Mesendoderm (in vitro differentiated cells): ENCODE measurements around the gene GPR143.

ENCODE experiments used
- DNase-seq: peaks from one replicate; pipeline ENCODE4 v3.0.0; 2013
- H2AK5ac ChIP-seq: 2 replicates; pipeline ENCODE4 v1.6.1; 2013; ENCODE audit warnings: low read length, inconsistent platforms
- H2BK120ac ChIP-seq: 2 replicates; pipeline ENCODE4 v1.6.1; 2013; ENCODE audit warnings: low read depth, mild to moderate bottlenecking, low read length, moderate library complexity, mixed read lengths
- H2BK15ac ChIP-seq: replicated peaks from 2 replicates; pipeline ENCODE4 v1.6.1; 2013; ENCODE audit warnings: low read depth, mild to moderate bottlenecking, moderate library complexity
- H2BK5ac ChIP-seq: 2 replicates; pipeline ENCODE4 v1.6.1; 2013; ENCODE audit warnings: low read length, inconsistent platforms
- H3K18ac ChIP-seq: 2 replicates; pipeline ENCODE4 v1.6.1; 2013; ENCODE audit warnings: mild to moderate bottlenecking, low read length, mixed read lengths
- H3K23ac ChIP-seq: one replicate; pipeline ENCODE4 v1.6.1; 2013; ENCODE audit warnings: low read length
- H3K27ac ChIP-seq: 2 replicates; pipeline ENCODE4 v1.5.1; 2013; ENCODE audit warnings: low read depth, mild to moderate bottlenecking, inconsistent platforms, low read length, moderate library complexity
- H3K27me3 ChIP-seq: 2 replicates; pipeline ENCODE4 v1.6.1; 2013; ENCODE audit warnings: low read length, control low read depth, mild to moderate bottlenecking, inconsistent platforms; ENCODE audit not compliant: insufficient read depth, poor library complexity
- H3K36me3 ChIP-seq: 2 replicates; pipeline ENCODE4 v1.6.1; 2013; ENCODE audit warnings: low read length, inconsistent platforms; ENCODE audit not compliant: control insufficient read depth, insufficient read depth
- H3K4ac ChIP-seq: one replicate; pipeline ENCODE4 v1.6.1; 2013; ENCODE audit warnings: low read depth, mild to moderate bottlenecking, low read length, moderate library complexity
- H3K4me1 ChIP-seq: 2 replicates; pipeline ENCODE4 v1.6.1; 2013; ENCODE audit warnings: low read depth, low read length, inconsistent platforms; ENCODE audit not compliant: control insufficient read depth
- H3K4me2 ChIP-seq: 2 replicates; pipeline ENCODE4 v1.6.1; 2013; ENCODE audit warnings: low read length
- H3K4me3 ChIP-seq: 2 replicates; pipeline ENCODE4 v1.5.1; 2013; ENCODE audit warnings: mild to moderate bottlenecking, low read length
- H3K56ac ChIP-seq: one replicate; pipeline ENCODE4 v1.6.1; 2013; ENCODE audit warnings: low read length
- H3K79me1 ChIP-seq: 2 replicates; pipeline ENCODE4 v1.6.1; 2013; ENCODE audit warnings: low read length, inconsistent platforms
- H3K79me2 ChIP-seq: 2 replicates; pipeline ENCODE4 v1.6.1; 2013; ENCODE audit warnings: mild to moderate bottlenecking, low read length; ENCODE audit not compliant: control insufficient read depth, insufficient read depth
- H3K9ac ChIP-seq: 2 replicates; pipeline ENCODE4 v1.6.1; 2013; ENCODE audit warnings: low read length, inconsistent platforms
- H4K5ac ChIP-seq: one replicate; pipeline ENCODE4 v1.6.1; 2013; ENCODE audit warnings: low read length
- H4K8ac ChIP-seq: one replicate; pipeline ENCODE4 v1.6.1; 2013; ENCODE audit warnings: low read depth, mild to moderate bottlenecking, control low read depth, low read length, moderate library complexity
- WGBS: extraction: QIAGEN DNeasy Blood & Tissue Kit; methylation state at CpG from one replicate; pipeline ENCODE4 v1.1.7; 2013; ENCODE audit warnings: low lambda C conversion rate, missing lambda C conversion rate; ENCODE audit not compliant: insufficient coverage; ENCODE audit errors: extremely low coverage; 5-methylcytosine and 5-hydroxymethylcytosine counted together

The GPR143 gene

GRCh38 chrX:9747644-9748043, 18.0 kb downstream of the GPR143 start:
- Histone ChIP-seq H3K27me3 (no peaks in the 10 kb centered on the region), H3K79me2 (no peaks in the 10 kb centered on the region), H3K56ac (no peak overlapping the region), H2AK5ac (no peak overlapping the region), H2BK120ac (no peak overlapping the region), H3K36me3 (no peaks in the 10 kb centered on the region), H3K4me3 (no peak overlapping the region), H3K4me2 (no peak overlapping the region), H3K23ac (no peak overlapping the region), H3K4me1 (no peaks in the 10 kb centered on the region), H3K9ac (no peak overlapping the region), H3K79me1 (no peaks in the 10 kb centered on the region), H3K4ac (no peak overlapping the region), H3K27ac (no peak overlapping the region), H3K18ac (no peak overlapping the region), H4K5ac (no peak overlapping the region), H4K8ac (no peak overlapping the region), H2BK5ac (no peak overlapping the region), H2BK15ac (no peak overlapping the region)
- no CpG with 5 or more reads among the region's 4 CpGs for WGBS
- DNase-seq, result no peak

GRCh38 chrX:9746148-9746888, 19.3 kb downstream of the GPR143 start:
- Histone ChIP-seq H4K5ac (no peak overlapping the region), H3K4me3 (no peak overlapping the region), H3K4me2 (no peak overlapping the region), H3K36me3 (no peaks in the 10 kb centered on the region), H3K9ac (no peak overlapping the region), H2BK120ac (no peak overlapping the region), H3K4me1 (no peaks in the 10 kb centered on the region), H3K79me2 (no peaks in the 10 kb centered on the region), H3K18ac (no peak overlapping the region), H2BK5ac (no peak overlapping the region), H4K8ac (no peak overlapping the region), H3K56ac (no peak overlapping the region), H3K79me1 (no peaks in the 10 kb centered on the region), H3K27ac (peak overlapping the region; percentile 44), H2AK5ac (no peak overlapping the region), H3K4ac (no peak overlapping the region), H3K23ac (no peak overlapping the region), H2BK15ac (no peak overlapping the region), H3K27me3 (no peaks in the 10 kb centered on the region)
- peak; percentile 66 for DNase-seq
- WGBS, result no CpG with 5 or more reads among the region's 3 CpGs

GRCh38 chrX:9745417-9746115, 20.1 kb downstream of the GPR143 start:
- Histone ChIP-seq H3K79me1 (no peaks in the 10 kb centered on the region), H2BK5ac (no peak overlapping the region), H3K9ac (no peak overlapping the region), H3K23ac (no peak overlapping the region), H2AK5ac (no peak overlapping the region), H3K27ac (peak overlapping the region; percentile 44), H3K79me2 (no peaks in the 10 kb centered on the region), H3K4me3 (no peak overlapping the region), H3K4ac (no peak overlapping the region), H3K4me2 (no peak overlapping the region), H4K8ac (peak overlapping the region; percentile 76), H3K27me3 (no peaks in the 10 kb centered on the region), H4K5ac (no peak overlapping the region), H3K36me3 (no peaks in the 10 kb centered on the region), H2BK120ac (no peak overlapping the region), H3K18ac (no peak overlapping the region), H3K4me1 (no peaks in the 10 kb centered on the region), H3K56ac (no peak overlapping the region), H2BK15ac (no peak overlapping the region)
- DNase-seq, result peak; percentile 21
- no CpG with 5 or more reads among the region's 11 CpGs for WGBS

GRCh38 chrX:9739130-9739529, 26.5 kb downstream of the GPR143 start:
- Histone ChIP-seq H3K4me3 (no peak overlapping the region), H3K27me3 (no peaks in the 10 kb centered on the region), H3K36me3 (no peaks in the 10 kb centered on the region), H2BK15ac (no peak overlapping the region), H4K5ac (no peak overlapping the region), H3K79me1 (no peaks in the 10 kb centered on the region), H3K79me2 (no peaks in the 10 kb centered on the region), H3K27ac (no peak overlapping the region), H3K23ac (no peak overlapping the region), H3K4me1 (no peaks in the 10 kb centered on the region), H3K4ac (no peak overlapping the region), H2BK120ac (no peak overlapping the region), H3K4me2 (no peak overlapping the region), H3K18ac (no peak overlapping the region), H3K9ac (no peak overlapping the region), H4K8ac (no peak overlapping the region), H3K56ac (no peak overlapping the region), H2AK5ac (no peak overlapping the region), H2BK5ac (no peak overlapping the region)
- no peak for DNase-seq
- WGBS, result no CpG with 5 or more reads among the region's 5 CpGs

- Histone ChIP-seq H4K5ac (no peak overlapping the region), H3K4me2 (no peak overlapping the region), H2BK120ac (no peak overlapping the region), H3K36me3 (no peaks in the 10 kb centered on the region), H2BK5ac (no peak overlapping the region), H3K56ac (no peak overlapping the region), H3K18ac (no peak overlapping the region), H2BK15ac (no peak overlapping the region), H3K79me2 (no peaks in the 10 kb centered on the region), H3K27me3 (no peaks in the 10 kb centered on the region), H3K23ac (no peak overlapping the region), H3K4me1 (no peaks in the 10 kb centered on the region), H3K4me3 (no peak overlapping the region), H3K79me1 (no peaks in the 10 kb centered on the region), H3K4ac (no peak overlapping the region), H3K9ac (no peak overlapping the region), H3K27ac (no peak overlapping the region), H2AK5ac (no peak overlapping the region), H4K8ac (no peak overlapping the region)
- DNase-seq, result no peak
- no CpG with 5 or more reads among the region's 3 CpGs for WGBS
Measured at GRCh38 chrX:9738151-9738550, 27.5 kb downstream of the GPR143 start.
